Endothelial cell of umbilical vein (primary cell): ENCODE results near the gene LRRC8E. TPM values are rescaled to one million over a fixed set of nuclear protein-coding genes. Genes with fewer than 3 reads are reported as not detected.

ENCODE experiments used
- BruUV-seq: library from RNA; stranded (reverse); fragments of 400-500 nt; replicated peaks from 2 replicates; lab custom pipeline; 2021; lab: Mats Ljungman, UMichigan
- CTCF ChIA-PET: fragments of 300-600, 350-600 bp; sonication (Branson Sonifier 250); formaldehyde crosslinking; loops from one replicate; lab custom pipeline; 2021; ENCODE audit warnings: antibody characterized with exemption, inconsistent platforms; lab: Charles Lee
- POLR2A ChIA-PET: fragments of 300-600, 350-600 bp; sonication (Branson Sonifier 250); formaldehyde crosslinking; loops from one replicate; lab custom pipeline; 2021; ENCODE audit warnings: antibody characterized with exemption, inconsistent platforms; lab: Charles Lee
- DNase-seq: peaks from one replicate; pipeline ENCODE4 v3.0.0-alpha.2; 2011; ENCODE audit warnings: low read depth, low spot score
- FAIRE-seq: peaks from 2 replicates; lab custom pipeline; 2011; peaks lifted over from hg19 to GRCh38; lab: Jason Lieb, UNC
- H2AFZ ChIP-seq: 2 replicates; pipeline ENCODE4 v1.6.0; 2012; ENCODE audit warnings: low read depth, low read length, control low read depth, inconsistent platforms
- H3K27ac ChIP-seq: 2 replicates; pipeline ENCODE4 v1.5.1; 2011; ENCODE audit warnings: low read depth, mild to moderate bottlenecking, control low read depth, low read length, moderate library complexity; ENCODE audit not compliant: insufficient read depth
- H3K27me3 ChIP-seq, 2 experiments: 2 replicates each; pipeline versions ENCODE4 v1.6.0 to v1.6.1; 2011; ENCODE audit warnings: low read length in 2 of 2, mixed read lengths in 1 of 2; ENCODE audit not compliant: control insufficient read depth in 2 of 2, insufficient read depth in 2 of 2
- H3K36me3 ChIP-seq, 2 experiments: 2 replicates in 1 of 2; 3 replicates in 1 of 2; pipeline ENCODE4 v1.5.1; 2011; ENCODE audit warnings: low read length in 2 of 2, mild to moderate bottlenecking in 1 of 2, moderate library complexity in 1 of 2; ENCODE audit not compliant: control insufficient read depth in 2 of 2, insufficient read depth in 2 of 2; ENCODE audit errors: extremely low read depth in 1 of 2
- H3K4me1 ChIP-seq: 3 replicates; pipeline ENCODE4 v1.5.1; 2011; ENCODE audit warnings: mild to moderate bottlenecking, low read length; ENCODE audit not compliant: control insufficient read depth, insufficient read depth; ENCODE audit errors: extremely low read depth
- H3K4me2 ChIP-seq: 2 replicates; pipeline ENCODE4 v1.6.1; 2011; ENCODE audit warnings: low read length, control low read depth, mixed read lengths; ENCODE audit not compliant: insufficient read depth
- H3K4me3 ChIP-seq, 3 experiments: fragments of 200-600 bp in 1 of 3; sonication (generic), shearing (Covaris generic) in 1 of 3; replicated peaks in 1 of 3; 2 replicates each; pipeline ENCODE4 v1.5.1; 2011 to 2016; ENCODE audit warnings: control low read depth in 3 of 3, low read length in 3 of 3, mild to moderate bottlenecking in 2 of 3, inconsistent platforms in 1 of 3, low read depth in 1 of 3, moderate library complexity in 1 of 3; ENCODE audit not compliant: insufficient read depth in 1 of 3
- H3K79me2 ChIP-seq: 2 replicates; pipeline ENCODE4 v1.6.0; 2012; ENCODE audit warnings: low read length, inconsistent platforms; ENCODE audit not compliant: control insufficient read depth, insufficient read depth
- H3K9ac ChIP-seq: replicated peaks from 2 replicates; pipeline ENCODE3; 2011; ENCODE audit warnings: low read length, control low read depth; ENCODE audit not compliant: insufficient read depth; ENCODE audit errors: extremely low read depth
- H3K9me1 ChIP-seq: replicated peaks from 3 replicates; pipeline ENCODE4 v1.6.0; 2011; ENCODE audit warnings: mild to moderate bottlenecking, low read length; ENCODE audit not compliant: control insufficient read depth, insufficient read depth; ENCODE audit errors: extremely low read depth
- H3K9me3 ChIP-seq: replicated peaks from 2 replicates; pipeline ENCODE4 v1.5.1; 2012; ENCODE audit warnings: low read length, inconsistent platforms; ENCODE audit not compliant: control insufficient read depth, insufficient read depth
- H4K20me1 ChIP-seq: replicated peaks from 2 replicates; pipeline ENCODE3; 2011; ENCODE audit warnings: mild to moderate bottlenecking, low read length; ENCODE audit not compliant: control insufficient read depth, insufficient read depth; ENCODE audit errors: extremely low read depth
- EZH2 ChIP-seq: IDR thresholded peaks from 2 replicates; pipeline ENCODE4 v1.6.1; 2012; ENCODE audit warnings: borderline replicate concordance, low read depth, mild to moderate bottlenecking, moderate library complexity, low read length, inconsistent platforms; ENCODE audit not compliant: severe bottlenecking
- FOS ChIP-seq: IDR thresholded peaks from 2 replicates; pipeline ENCODE4 v1.6.1; 2011; ENCODE audit warnings: mild to moderate bottlenecking, low read length, moderate library complexity, borderline replicate concordance; ENCODE audit not compliant: insufficient read depth
- JUN ChIP-seq: IDR thresholded peaks from 2 replicates; pipeline ENCODE4 v1.6.1; 2011; ENCODE audit warnings: borderline replicate concordance, low read depth; ENCODE audit not compliant: insufficient read length, insufficient read depth
- MAX ChIP-seq: IDR thresholded peaks from 2 replicates; pipeline ENCODE4 v1.6.1; 2011; ENCODE audit not compliant: insufficient read depth, insufficient read length
- MYC ChIP-seq: IDR thresholded peaks from one replicate; pipeline ENCODE4 v1.6.1; 2011; ENCODE audit warnings: mild to moderate bottlenecking, low read depth, low read length
- POLR2A ChIP-seq: IDR thresholded peaks from 2 replicates; pipeline ENCODE4 v1.6.1; 2012; ENCODE audit warnings: low read depth, mild to moderate bottlenecking, control low read depth, low read length
- POLR2AphosphoS5 ChIP-seq: IDR thresholded peaks from 2 replicates; pipeline ENCODE4 v1.6.1; 2012; ENCODE audit warnings: low read depth, mild to moderate bottlenecking, control low read depth, low read length, moderate library complexity; ENCODE audit not compliant: insufficient read depth
- dilution Hi-C: fragments of 300-500 bp; cut with MboI; formaldehyde crosslinking; loops from one replicate; pipeline ENCODE4 v1.15.0; 2019; ENCODE audit warnings: low sequenced_read_pairs; ENCODE audit not compliant: extremely low pct_ligation_motif_present
- intact Hi-C: fragments of 100-400 bp; cut with micrococcal nuclease; formaldehyde crosslinking; loops from one replicate; pipeline ENCODE4 v1.10.0; 2022
- polyA plus RNA-seq, 4 experiments: library from polyadenylated mRNA; depleted of rRNA in 3 of 4; stranded (reverse) in 3 of 4; unstranded in 1 of 4; fragments of >200 nt; gene quantifications; 2 replicates each; pipeline versions ENCODE4 v1.2.1 to v1.2.3, GENCODE V29; 2011 to 2012; ENCODE audit warnings: missing spikeins in 1 of 4
- total RNA-seq: library from RNA; stranded (reverse); gene quantifications from 2 replicates; pipeline ENCODE4 v1.2.3, GENCODE V29; 2021

The LRRC8E gene
- total and polyA plus RNA-seq, 2 donors (not counting 3 experiments of a cell fraction or from before 2014, with no cell fraction given) = 1.1 to 1.6 TPM

- H3K4me3 ChIP-seq = peak overlapping the region; percentile 73 to 93 (median 77)
- peaks cover 0 to 4% of the 10 kb centered on the region in 2 experiments for H3K36me3 ChIP-seq
- H3K27ac ChIP-seq = peak overlapping the region; percentile 89
- H3K4me1 ChIP-seq = peaks cover 9% of the 10 kb centered on the region
- H2AFZ ChIP-seq = peak overlapping the region; percentile 94
- TF ChIP-seq POLR2A = no peak
- no peak for TF ChIP-seq EZH2
- no peak for TF ChIP-seq MYC
- no peak for TF ChIP-seq MAX
- TF ChIP-seq JUN = no peak
- TF ChIP-seq POLR2AphosphoS5 = no peak
- no peak for TF ChIP-seq FOS
- ChIA-PET POLR2A (interaction anchor here (1.2 to 2.0 kb wide), 5 partner anchors 13 to 62 kb away, joined by 4 to 21 read pairs (median 9); partner anchors contain the start of gene SNAPC2), CTCF (interaction anchor here (0.6 to 3.4 kb wide), 20 partner anchors 11 to 844 kb away, joined by 3 to 101 read pairs (median 8); partner anchors contain the start of genes ELAVL1, KANK3, MAP2K7 and SNAPC2)
- no peaks in the 10 kb centered on the region for H3K27me3 ChIP-seq
- peaks cover 22% of the 10 kb centered on the region for H3K79me2 ChIP-seq
- FAIRE-seq (no peak), DNase-seq (no peak)
- dilution Hi-C loops (no loop called here), intact Hi-C loops (loop anchor here (1.0 to 2.0 kb wide), 4 partner anchors 14 to 126 kb away; partner anchors contain the start of gene SNAPC2)
- H3K9me1 ChIP-seq = no peaks in the 10 kb centered on the region
- no peaks in the 10 kb centered on the region for H3K9me3 ChIP-seq
- TSS peak; percentile 24 for BruUV-seq
- H3K9ac ChIP-seq = peak overlapping the region; percentile 98
- H4K20me1 ChIP-seq = no peaks in the 10 kb centered on the region
- H3K4me2 ChIP-seq = peak overlapping the region; percentile 76
Measured at GRCh38 chr19:7942981-7943443, 54.7 kb downstream of the LRRC8E start.
